SK-N-SH treated with all-trans-retinoic acid at 6 μM for 48 hours (cell line): ENCODE results near the gene PARD3B.

Experiments used
- ATAC-seq: fragments of 200-7000 bp; cut with Tn5 transposase; 3 replicates; pipeline ENCODE4 v1.9.1; 2020; ENCODE audit warnings: mild to moderate bottlenecking, moderate library complexity
- ARNTL ChIP-seq: fragments of 450-650 bp; formaldehyde crosslinking; IDR thresholded peaks from 2 replicates; pipeline ENCODE4 v1.5.0; 2020; ENCODE audit warnings: low read depth, mild to moderate bottlenecking, moderate library complexity, borderline replicate concordance
- BACH2 ChIP-seq: fragments of 250-450 bp; sonication (Bioruptor Pico); IDR thresholded peaks from 2 replicates; pipeline ENCODE4 v1.9.0; 2021; ENCODE audit warnings: mild to moderate bottlenecking, borderline replicate concordance
- CREB5 ChIP-seq: fragments of 250-450 bp; sonication (Bioruptor Pico); IDR thresholded peaks from 2 replicates; pipeline ENCODE4 v1.5.1; 2020; ENCODE audit warnings: low read depth, mild to moderate bottlenecking, moderate library complexity
- CSDC2 ChIP-seq: fragments of 250-450 bp; sonication (Bioruptor Pico); IDR thresholded peaks from 2 replicates; pipeline ENCODE4 v1.5.0; 2020; ENCODE audit warnings: mild to moderate bottlenecking, moderate library complexity
- CSRNP3 ChIP-seq: fragments of 250-450 bp; sonication (Bioruptor Pico); IDR thresholded peaks from 2 replicates; pipeline ENCODE4 v1.5.1; 2021; ENCODE audit warnings: mild to moderate bottlenecking, moderate library complexity
- ESRRG ChIP-seq: fragments of 250-450 bp; sonication (Bioruptor Pico); IDR thresholded peaks from 2 replicates; pipeline ENCODE4 v1.6.1; 2021; ENCODE audit warnings: mild to moderate bottlenecking
- GLIS3 ChIP-seq: fragments of 250-450 bp; sonication (Bioruptor Pico); IDR thresholded peaks from 2 replicates; pipeline ENCODE4 v1.5.0; 2020; ENCODE audit warnings: mild to moderate bottlenecking, moderate library complexity
- ISL1 ChIP-seq: fragments of 250-450 bp; sonication (Bioruptor Pico); IDR thresholded peaks from 2 replicates; pipeline ENCODE4 v2.1.2; 2022; ENCODE audit warnings: mild to moderate bottlenecking, moderate library complexity
- PATZ1 ChIP-seq: fragments of 250-450 bp; sonication (Bioruptor Pico); IDR thresholded peaks from 2 replicates; pipeline ENCODE4 v1.8.0; 2020; ENCODE audit warnings: mild to moderate bottlenecking, moderate library complexity, borderline replicate concordance
- POU6F1 ChIP-seq: fragments of 250-450 bp; sonication (Bioruptor Pico); IDR thresholded peaks from 2 replicates; pipeline ENCODE4 v1.8.0; 2021; ENCODE audit warnings: low read depth, mild to moderate bottlenecking, moderate library complexity, borderline replicate concordance
- PPARA ChIP-seq: fragments of 250-450 bp; sonication (Bioruptor Pico); IDR thresholded peaks from 2 replicates; pipeline ENCODE4 v1.5.0; 2020; ENCODE audit warnings: mild to moderate bottlenecking, borderline replicate concordance
- SNAI2 ChIP-seq: fragments of 250-450 bp; sonication (Bioruptor Pico); IDR thresholded peaks from 2 replicates; pipeline ENCODE4 v1.5.0; 2020; ENCODE audit warnings: mild to moderate bottlenecking, moderate library complexity
- TCF4 ChIP-seq: fragments of 250-450 bp; sonication (Bioruptor Pico); IDR thresholded peaks from 2 replicates; pipeline ENCODE4 v1.8.0; 2021; ENCODE audit warnings: mild to moderate bottlenecking, moderate library complexity, borderline replicate concordance
- TOX ChIP-seq: fragments of 250-450 bp; sonication (Bioruptor Pico); IDR thresholded peaks from 2 replicates; pipeline ENCODE4 v1.8.0; 2021; ENCODE audit warnings: mild to moderate bottlenecking, moderate library complexity, borderline replicate concordance
- ZC3H10 ChIP-seq: fragments of 250-450 bp; sonication (Bioruptor Pico); IDR thresholded peaks from 2 replicates; pipeline ENCODE4 v1.5.1; 2021; ENCODE audit warnings: mild to moderate bottlenecking, moderate library complexity
- ZFP3 ChIP-seq: fragments of 250-450 bp; sonication (Bioruptor Pico); IDR thresholded peaks from 2 replicates; pipeline ENCODE4 v1.5.0; 2020; ENCODE audit warnings: mild to moderate bottlenecking, moderate library complexity
- ZFP30 ChIP-seq: fragments of 450-650 bp; formaldehyde crosslinking; IDR thresholded peaks from 2 replicates; pipeline ENCODE4 v1.5.0; 2022; ENCODE audit warnings: mild to moderate bottlenecking, moderate library complexity
- ZNF565 ChIP-seq: fragments of 450-650 bp; formaldehyde crosslinking; conservative IDR thresholded peaks from 2 replicates; pipeline ENCODE4 v1.5.0; 2020; ENCODE audit warnings: low read depth, mild to moderate bottlenecking, moderate library complexity
- ZNF70 ChIP-seq: fragments of 450-650 bp; formaldehyde crosslinking; IDR thresholded peaks from 2 replicates; pipeline ENCODE4 v1.5.0; 2020; ENCODE audit warnings: mild to moderate bottlenecking, moderate library complexity
- ZNF8 ChIP-seq: fragments of 450-650 bp; formaldehyde crosslinking; IDR thresholded peaks from 2 replicates; pipeline ENCODE4 v1.5.0; 2020; ENCODE audit warnings: mild to moderate bottlenecking, moderate library complexity

The PARD3B gene

GRCh38 chr2:204977914-204978313, 432.6 kb downstream of the PARD3B start:
- TF ChIP-seq TOX (CRISPR knock-in tag), result no peak
- TF ChIP-seq POU6F1, result no peak
- no peak for TF ChIP-seq GLIS3 (CRISPR knock-in tag)
- no peak for TF ChIP-seq BACH2
- TF ChIP-seq ZFP3, result no peak
- no peak for TF ChIP-seq ARNTL (CRISPR knock-in tag)
- TF ChIP-seq ZNF70 (CRISPR knock-in tag), result no peak
- TF ChIP-seq CSDC2 (CRISPR knock-in tag), result no peak
- TF ChIP-seq TCF4 (CRISPR knock-in tag), result no peak
- no peak for ATAC-seq

GRCh38 chr2:204982303-204982702, 437.0 kb downstream of the PARD3B start:
- ATAC-seq, result no peak
- TF ChIP-seq ZFP30 (no peak), PATZ1 (CRISPR knock-in tag) (no peak), ISL1 (CRISPR knock-in tag) (no peak), SNAI2 (no peak), CSRNP3 (CRISPR knock-in tag) (no peak), ZC3H10 (CRISPR knock-in tag) (no peak), GLIS3 (CRISPR knock-in tag) (no peak)

- TF ChIP-seq POU6F1, result no peak
- TF ChIP-seq ZNF70 (CRISPR knock-in tag), result no peak
- no peak for TF ChIP-seq ZNF565 (CRISPR knock-in tag)
- no peak for TF ChIP-seq ZFP3
- TF ChIP-seq CSDC2 (CRISPR knock-in tag), result no peak
- no peak for TF ChIP-seq SNAI2
- no peak for TF ChIP-seq PATZ1 (CRISPR knock-in tag)
- no peak for TF ChIP-seq ARNTL (CRISPR knock-in tag)
- no peak for TF ChIP-seq ZC3H10 (CRISPR knock-in tag)
- no peak for TF ChIP-seq PPARA (CRISPR knock-in tag)
- TF ChIP-seq TOX (CRISPR knock-in tag), result no peak
- TF ChIP-seq CREB5, result no peak
- no peak for TF ChIP-seq TCF4 (CRISPR knock-in tag)
- no peak for TF ChIP-seq ISL1 (CRISPR knock-in tag)
- TF ChIP-seq ESRRG (CRISPR knock-in tag), result no peak
- TF ChIP-seq ZNF8 (CRISPR knock-in tag), result no peak
- TF ChIP-seq BACH2, result no peak
- no peak for ATAC-seq
Measured at GRCh38 chr2:204984518-204984917, 439.2 kb downstream of the PARD3B start.
